Measurements from ENCODE around the gene PIP4K2A. TPM values are rescaled to one million over a fixed set of nuclear protein-coding genes. Genes with fewer than 3 reads are reported as not detected.
A peak's percentile ranks its signal among the peaks of the same experiment; 100 is the strongest.
"Not testable (repeated sequence)": the region's sequence is repeated elsewhere in the genome, so short reads cannot be mapped to it uniquely, and the experiment has no call there.

The PIP4K2A gene
- total RNA-seq, 1 experiment from 2014 or later, result 5.0 TPM

DNA sequence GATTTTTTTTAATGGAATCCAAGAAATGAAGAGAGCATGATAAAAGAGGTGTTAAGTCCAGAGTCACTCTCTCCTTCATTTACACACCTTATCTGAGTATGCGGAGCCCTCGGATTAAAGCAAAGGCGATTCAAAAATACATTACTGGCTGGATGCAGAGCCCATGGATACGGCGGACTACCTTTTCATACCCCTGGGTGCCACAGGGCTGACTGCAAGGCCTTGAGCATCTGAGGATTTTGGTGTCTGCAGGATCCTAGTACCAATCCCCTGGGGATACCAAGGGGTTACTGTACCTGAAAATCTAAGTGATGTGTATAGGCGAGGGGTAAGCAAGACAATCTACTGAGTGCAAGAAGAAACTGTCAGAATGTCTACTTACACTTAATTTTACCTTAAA is 20.5 kb downstream of the PIP4K2A start:
- no peak for DNase-seq (ENCODE audit: low spot score)

DNA sequence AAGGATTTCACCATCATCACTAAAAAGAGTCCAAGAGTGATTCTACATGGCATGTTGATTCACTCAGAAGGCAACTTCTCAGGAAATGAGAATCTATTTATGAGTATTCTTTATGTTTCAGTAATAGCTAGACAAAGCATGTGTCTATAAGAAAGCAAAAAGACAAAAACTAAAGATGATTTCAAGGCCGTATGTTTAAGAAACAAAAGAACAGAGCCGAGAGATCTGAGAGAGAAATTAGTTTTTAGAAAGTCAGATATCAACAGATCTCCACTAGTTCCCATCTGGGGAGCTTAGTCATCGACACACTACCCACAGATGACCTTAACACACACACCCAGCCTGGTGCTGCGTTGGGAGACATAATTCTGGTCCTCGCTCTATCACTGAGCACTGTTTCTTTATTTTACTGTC is 21.0 kb downstream of the PIP4K2A start:
- DNase-seq (ENCODE audit: low spot score), result no peak

DNA sequence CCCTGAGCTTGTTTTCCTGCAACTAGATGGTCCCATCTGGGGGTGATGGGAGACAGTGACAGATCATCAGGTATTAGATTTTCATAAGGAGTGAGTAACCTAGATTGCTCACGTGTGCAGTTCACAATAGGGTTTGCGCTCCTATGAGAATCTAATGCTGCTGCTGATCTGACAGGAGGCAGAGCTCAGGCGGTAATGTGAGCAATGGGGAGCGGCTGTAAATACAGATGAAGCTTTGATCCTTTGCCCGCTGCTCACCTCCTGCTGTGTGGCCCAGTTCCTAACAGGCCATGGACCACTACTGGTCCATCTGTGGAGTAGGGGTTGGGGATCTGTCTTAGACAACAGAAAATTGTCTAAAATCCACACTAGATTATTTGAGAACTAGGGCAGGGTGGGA is 22.3 kb downstream of the PIP4K2A start:
- DNase-seq (ENCODE audit: low spot score), result not testable (repeated sequence)

DNA sequence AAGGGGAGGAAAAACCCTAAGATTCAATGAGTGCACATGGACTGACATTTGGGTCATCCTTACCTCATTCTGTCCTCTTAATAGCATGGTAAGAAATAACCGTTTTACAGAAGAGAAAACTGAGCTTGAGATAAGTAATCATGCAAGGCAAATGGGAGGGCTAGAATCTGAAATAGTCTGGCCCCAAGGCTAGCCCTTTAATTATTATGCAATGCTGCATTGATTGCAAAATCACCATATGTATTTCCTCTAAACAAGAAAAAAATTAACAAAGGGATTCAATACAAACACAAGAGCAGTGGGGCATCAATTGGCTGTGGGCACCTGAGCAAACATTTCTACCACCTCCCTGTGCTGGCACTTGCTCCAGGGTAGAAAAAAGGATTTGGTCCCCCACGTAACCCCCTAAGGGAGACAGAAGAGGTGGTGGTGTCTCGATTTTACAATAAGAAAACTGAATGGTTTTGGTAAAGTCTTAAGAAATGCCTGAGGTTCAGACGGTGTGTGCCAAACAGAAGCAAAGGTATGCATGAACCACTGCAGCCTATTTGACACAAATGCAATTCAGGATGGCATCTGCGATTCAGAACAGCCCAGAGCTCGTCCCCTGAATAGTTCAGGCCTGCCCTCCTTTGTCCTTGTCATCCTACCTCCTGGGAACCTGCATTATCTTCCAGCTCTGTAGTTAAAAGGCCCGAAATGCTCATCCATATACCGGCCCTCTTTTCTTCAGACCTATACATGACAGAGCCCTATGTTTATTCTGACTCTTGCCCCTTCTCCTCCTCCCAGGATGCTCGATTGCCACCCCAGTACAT is 23.6 kb downstream of the PIP4K2A start:
- no peak for DNase-seq (ENCODE audit: low spot score)

DNA sequence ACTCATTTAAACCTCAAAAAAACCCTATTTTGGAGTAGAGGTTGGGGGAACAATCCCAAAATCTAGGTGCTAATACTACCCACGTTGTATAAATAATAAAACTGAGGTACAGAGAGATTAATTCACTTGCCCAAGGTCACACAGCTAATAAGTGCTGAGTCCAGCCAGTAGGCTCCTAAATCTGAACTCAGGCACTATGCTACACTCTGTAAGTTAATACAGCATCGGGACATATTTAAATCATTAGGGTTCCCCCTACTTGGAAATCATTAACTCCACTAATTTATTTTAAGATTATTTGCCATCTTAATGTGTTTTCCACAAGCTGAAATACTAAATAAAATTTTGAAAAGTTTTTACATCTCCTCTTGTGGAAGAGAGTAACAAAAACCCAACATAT is 24.2 kb downstream of the PIP4K2A start:
- no peak for DNase-seq (ENCODE audit: low spot score)

DNA sequence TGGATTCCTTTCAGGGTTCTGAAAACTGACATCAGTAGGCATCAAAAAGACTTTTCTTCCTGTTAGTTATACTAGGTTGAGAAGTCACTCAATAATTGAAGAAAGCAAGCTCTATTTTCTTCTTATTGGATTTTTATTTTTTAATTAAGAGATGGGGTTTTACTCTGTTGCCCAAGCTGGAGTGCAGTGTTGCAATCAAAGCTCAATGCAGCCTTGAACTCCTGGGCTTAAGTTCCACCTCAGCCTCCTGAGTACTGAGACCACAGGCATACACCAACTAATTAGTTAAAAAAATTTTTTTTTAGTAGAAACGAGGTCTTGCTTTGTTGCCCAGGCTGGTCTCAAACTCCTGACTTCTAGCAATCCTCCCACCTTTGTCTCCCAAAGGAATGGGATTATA is 28.0 kb downstream of the PIP4K2A start:
- DNase-seq (ENCODE audit: low spot score), result no peak

DNA sequence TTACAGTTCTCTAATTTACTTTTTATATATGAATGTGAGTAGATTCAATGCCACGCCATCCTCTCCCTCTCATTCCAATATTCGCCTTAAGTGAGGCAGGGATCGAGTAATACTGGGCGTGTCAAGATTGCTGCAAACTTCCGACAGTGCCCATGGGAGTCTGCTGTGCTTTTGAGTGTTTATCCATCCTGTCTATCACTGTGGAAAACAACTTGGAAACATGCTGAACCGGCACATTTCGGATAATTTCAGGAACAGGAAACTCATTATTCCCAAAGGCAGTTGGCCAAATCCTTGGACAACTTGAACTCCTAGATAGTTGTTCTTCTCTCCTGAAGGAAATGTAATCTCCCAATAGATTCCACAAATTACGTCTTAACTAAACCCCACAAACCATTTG is 28.5 kb downstream of the PIP4K2A start:
- DNase-seq (ENCODE audit: low spot score), result no peak

DNA sequence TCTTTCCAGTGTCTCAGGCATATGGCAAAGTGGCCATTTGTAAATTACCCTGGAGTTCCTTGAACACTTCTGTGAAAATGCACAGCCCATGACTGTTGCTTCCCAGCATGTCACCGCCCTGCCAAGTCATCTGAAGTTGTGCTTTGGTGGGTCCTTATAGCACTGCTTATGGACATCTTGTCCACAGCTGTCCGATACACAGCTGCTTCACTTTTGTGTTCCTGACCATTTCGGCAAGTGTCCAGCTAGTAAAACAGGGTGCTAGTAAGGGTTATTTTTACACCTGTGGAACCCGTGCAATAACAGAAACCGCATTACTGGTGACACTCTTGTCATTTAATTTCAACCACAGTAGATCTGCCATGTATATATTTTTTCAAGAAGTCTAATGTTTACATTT is 29.7 kb downstream of the PIP4K2A start:
- DNase-seq (ENCODE audit: low spot score), result peak; percentile 37

DNA sequence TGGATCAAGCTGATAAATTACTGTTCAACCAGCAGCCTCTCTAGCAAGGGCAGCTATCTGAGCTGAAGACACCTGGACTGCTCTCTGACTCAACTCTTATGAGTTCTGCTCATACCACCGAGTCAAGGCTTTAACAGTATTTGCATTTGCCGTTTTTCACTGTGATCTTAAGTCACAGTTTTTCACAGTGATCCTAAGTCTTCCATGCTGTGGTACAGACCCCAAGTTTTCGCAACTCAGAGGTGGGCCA is 31.3 kb downstream of the PIP4K2A start:
- DNase-seq (ENCODE audit: low spot score), result no peak

DNA sequence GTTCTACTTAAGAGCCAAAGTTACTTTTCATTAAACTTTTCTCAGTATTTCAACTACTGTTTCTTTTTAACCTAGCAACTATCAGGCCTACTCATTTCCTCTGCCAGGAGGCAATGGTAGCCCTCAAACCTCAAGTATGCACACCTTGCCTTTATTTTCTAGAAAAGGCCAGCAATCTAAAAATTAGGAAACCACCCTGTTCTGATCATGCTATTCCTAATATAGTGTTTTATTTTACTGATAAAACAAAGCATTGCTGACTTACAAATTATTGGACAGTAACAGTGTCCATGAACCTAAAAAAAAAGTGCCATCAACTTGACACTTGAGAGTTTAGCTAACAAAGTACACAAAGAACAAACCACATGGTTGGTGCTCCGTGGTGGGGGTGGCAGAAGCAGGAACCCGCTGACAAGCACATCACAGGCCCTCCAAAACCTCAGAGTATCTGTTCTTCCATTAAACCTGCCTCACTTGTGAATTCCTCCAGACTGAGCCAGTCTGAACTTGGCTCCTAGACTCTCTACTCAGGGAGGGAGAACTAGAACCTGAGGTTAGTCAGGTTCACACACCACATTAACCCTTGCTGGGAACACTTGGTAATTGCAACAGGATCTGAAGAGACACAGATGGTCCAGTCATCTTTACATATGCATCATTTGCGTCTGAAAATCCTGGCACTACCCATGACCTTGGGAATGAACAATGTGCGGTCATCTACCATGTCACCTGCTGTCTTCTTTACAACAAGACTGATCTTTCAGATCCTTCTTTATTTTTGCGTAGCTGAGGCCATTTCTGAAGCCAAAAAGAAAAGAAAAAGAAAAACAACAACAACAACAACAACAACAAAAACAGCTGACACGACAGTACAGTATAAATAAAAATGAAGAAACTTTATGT is 31.9 kb downstream of the PIP4K2A start:
- DNase-seq (ENCODE audit: low spot score), result peak; percentile 25

DNA sequence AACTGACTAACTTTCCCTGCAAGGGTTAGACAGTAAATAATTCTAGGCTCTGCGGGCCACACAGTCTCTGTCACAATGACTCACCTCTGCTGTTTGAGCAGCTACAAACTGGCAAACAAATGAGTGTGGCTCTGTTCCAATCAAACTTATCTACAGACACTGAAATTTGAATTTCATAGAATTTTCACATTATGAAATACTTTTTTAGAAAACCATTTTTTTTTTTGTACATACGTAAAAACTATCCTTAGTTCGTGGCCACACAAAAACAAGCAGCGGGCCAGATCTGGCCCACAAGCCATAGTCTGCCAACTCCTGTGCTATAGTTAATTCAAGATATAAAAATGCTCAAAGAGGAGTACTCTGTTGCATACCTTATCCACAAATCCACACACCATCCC is 32.6 kb downstream of the PIP4K2A start:
- peak; percentile 23 for DNase-seq (ENCODE audit: low spot score)

DNA sequence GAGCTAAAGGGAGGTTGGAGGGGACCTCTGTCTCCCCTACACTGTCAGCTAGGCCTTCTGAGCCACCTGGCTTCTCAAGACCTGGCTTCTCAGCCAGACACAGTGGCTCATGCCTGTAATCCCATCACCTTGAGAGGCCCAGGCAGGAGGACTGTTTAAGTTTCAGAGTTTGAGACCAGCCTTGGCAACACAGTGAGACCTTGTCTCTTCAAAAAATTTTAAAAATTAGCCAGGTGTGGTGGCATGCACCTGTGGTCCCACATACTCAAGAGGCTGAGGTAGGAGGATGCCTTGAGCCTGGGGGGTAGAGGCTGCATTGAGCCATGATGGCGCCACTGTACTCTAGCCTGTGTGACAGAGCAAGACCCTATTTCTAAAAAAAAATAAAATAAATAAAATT is 33.1 kb downstream of the PIP4K2A start:
- no peak for DNase-seq (ENCODE audit: low spot score)

DNA sequence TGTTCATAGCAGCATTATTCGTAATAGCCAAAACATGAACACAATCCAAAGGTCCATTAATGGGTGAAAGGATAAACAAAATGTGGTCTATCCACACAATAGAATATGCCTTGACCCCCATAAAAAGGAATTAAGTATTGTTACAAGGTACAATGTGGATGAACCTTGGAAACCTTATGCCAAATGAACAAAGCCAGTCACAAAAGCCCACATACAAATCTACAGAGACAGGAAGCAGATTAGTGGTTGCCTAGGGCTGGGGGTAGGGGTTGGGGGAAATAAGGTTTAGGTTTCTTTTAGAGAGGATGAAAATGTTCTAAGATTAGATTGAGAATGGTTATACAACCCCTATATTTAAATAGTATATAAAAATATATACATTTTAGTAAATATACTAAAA is 34.8 kb downstream of the PIP4K2A start:
- no peak for DNase-seq (ENCODE audit: low spot score)

DNA sequence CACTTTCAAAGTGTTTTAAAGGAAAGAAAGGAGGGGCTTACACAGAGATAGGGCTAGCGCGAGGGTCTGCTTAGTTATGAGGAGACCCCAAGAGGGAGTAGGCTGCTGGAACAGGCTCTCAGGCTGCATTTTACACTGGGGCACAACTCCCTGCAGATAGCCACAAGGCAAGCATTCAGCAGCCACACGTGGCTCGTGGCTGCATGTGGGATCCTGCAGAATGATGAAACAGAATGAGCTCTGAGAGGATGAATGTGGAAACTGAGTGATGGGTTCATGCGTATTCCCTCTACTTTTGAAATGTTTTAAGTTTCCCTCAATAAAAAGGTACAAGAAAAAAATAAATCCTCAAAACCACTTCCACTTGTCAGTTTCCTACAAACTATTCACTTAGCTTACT is 37.0 kb downstream of the PIP4K2A start:
- DNase-seq (ENCODE audit: low spot score), result no peak

DNA sequence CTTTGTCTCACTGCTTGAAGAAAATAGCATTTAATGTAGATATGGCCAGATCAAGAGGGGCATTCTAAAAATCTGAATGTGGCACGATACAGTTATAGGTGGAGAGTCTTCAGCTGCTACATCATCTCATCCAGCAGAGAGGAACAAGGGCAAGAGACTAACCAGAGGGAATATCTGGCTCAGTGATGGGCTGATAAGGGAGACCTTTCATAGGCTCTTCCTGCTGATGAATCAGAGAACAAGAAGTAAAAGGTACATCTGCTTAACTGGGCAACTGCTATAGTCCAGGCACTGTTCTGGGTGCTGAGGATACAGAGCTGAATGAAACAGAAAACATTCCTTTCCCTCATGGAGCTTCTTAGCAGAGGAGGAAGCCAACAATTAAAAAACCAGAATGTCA is 37.9 kb downstream of the PIP4K2A start:
- DNase-seq (ENCODE audit: low spot score), result no peak

DNA sequence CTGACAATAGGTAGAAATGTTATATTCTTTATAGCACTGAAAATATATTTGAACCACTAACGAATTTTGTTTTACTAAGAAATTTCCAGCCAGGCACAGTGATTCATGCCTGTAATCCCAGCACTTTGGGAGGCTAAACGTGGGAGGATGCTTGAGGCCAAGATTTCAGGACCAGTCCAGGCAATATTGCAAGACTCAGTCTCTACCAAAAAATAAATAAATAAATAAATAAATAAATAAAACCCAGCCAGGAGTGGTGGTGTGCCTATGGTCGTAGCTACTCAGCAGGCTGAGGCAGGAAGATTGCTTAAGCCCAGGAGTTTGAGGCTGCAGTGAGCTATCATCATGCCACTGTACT is 39.8 kb downstream of the PIP4K2A start:
- no peak for DNase-seq (ENCODE audit: low spot score)

DNA sequence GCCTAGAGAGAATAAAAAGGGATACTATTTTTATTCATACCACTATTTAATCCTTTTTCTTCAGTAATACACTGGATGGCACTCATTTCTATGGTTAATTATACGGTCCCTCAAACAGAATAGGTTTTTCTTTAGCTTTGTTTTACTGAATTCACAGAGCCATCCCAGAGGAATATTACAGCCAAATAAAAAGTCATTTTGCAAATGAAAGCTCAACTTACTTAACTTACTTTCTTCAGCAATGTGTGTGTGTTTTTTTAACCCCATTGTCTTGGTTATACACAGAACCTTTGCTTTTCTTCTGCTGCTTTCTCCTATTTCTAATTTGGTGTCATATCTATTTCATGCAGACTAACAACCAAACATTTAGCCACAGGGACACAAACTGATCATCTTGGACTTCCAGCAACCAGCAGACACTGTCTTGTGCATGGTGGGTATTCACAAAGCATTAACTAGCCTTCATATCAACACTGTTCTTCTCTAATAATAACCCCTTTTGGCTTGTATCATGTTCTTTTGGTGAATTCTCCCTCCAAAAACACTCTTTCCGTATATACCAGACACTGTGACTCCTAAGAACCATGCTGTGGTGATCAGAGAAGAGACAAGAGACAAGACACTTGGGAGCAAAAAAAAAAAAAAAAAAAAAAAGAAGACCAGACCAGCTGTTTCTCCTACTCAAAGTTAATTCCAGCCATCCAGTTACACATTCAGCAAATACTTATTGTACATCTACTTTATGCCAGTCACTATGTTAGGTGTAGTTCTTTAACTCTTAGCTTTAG is 40.4 kb downstream of the PIP4K2A start:
- no peak for DNase-seq (ENCODE audit: low spot score)

DNA sequence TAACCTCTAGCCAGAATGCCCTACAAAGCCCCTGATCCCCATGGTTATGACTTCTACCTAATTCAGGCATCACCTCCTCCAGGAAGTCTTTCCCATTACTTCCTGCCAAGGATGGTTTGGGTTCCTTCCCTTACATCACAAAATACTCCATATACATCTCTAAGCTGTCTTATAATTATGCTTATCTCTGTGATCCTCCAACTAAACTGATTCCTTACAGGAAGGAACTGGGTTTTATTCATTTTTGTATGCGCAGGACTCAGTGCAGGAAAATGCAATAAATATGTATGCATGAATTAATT is 41.3 kb downstream of the PIP4K2A start:
- DNase-seq (ENCODE audit: low spot score), result no peak

DNA sequence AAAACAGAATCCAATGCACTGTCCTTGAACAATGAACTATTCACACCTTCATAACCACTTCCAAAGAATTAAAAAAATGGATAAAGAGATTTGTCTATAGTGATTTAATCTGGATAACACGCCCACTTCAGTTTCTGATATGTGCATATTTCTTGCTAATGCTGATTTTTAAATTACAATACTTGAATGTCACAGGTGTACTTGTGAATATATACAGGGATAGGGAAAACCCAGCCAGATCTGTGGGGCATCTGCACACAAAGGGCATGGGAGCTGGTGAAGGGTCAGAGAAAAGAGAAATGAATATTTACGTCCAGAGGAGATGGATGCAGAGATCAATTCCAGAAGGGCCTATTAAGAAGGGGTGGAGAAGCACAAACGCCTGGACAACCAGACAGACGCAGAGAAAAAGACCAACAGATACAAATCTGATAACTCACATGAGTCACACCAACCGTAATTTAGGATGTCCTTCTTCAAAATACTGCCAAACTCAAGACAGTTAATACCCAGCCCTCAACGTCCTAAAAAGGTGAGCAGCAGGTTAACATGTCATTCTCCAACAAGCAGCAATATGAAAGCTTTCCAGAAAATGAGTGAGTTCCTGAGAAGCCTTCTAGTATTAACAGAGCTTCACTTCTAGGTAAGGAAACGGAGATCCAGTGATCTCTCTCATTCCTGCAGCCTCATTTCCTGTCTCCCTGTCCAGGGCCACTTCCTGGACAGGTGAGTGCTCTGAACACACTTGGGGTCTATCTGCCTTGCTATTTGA is 41.9 kb downstream of the PIP4K2A start:
- DNase-seq (ENCODE audit: low spot score), result no peak

DNA sequence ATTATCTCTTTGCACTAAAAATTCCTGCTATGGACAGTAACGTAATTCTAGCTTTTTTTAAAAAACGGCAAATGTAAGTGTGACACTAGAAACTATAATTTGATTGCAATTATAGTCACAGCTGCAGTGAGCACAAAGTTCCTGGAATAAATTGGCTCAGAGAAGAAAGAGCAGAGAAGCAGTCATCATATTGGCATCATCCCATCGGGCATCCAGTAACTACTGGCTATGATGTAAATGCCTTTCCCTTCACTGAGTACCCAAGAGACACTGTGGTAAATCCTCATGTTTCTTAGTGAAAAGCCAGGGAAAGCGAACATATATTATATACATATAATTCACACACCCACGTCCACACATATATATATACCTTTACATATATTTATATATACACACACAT is 43.6 kb downstream of the PIP4K2A start:
- no peak for DNase-seq (ENCODE audit: low spot score)

DNA sequence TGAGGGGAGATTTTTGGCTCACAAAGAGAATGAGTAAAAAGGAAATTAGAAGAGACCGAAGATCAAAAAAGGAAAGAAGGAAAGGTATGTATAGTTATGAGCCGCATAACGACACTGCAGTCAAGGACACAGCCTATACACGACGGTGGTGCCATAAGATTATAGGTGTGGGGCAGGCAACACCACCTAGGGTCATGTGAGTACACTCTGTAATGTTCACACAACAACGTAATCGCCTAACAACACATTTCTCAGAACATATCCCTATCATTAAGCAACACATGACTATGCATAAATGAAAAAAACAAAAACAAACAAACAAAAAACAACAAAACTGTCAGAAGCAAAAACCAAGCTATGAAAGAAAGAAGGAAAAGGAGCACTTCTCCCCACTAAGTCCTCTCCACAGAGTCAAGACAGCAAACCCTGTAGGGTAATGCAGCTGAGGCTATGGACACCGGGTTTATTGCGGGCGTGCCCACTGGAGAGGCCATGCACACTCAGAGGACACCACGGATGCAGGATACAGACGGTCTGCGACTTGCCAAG is 45.1 kb downstream of the PIP4K2A start:
- no peak for DNase-seq (ENCODE audit: low spot score)

DNA sequence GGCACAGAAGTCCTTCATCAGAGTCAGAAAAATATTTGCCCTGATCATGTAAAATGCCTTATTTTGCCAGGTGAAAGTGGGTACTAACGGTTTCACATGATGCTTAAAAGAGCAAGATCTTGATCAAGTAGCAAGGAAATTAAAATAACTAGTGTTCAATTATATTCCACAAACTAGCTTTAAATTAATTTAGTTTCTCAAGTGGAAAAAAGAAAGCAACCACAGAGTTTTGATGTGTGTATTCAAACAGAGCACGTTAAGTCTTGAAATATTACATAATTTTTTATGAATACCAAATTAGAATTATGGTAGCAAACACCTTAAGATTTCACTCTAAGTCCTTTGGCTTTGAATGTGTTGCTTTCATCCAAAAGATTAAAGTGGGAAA is 47.3 kb downstream of the PIP4K2A start:
- no peak for DNase-seq (ENCODE audit: low spot score)

Data from HT-29 (cell line).